Heart left ventricle (tissue), 16 donors: Measurements from ENCODE around the gene LDHA. TPM values are rescaled to one million over a fixed set of nuclear protein-coding genes. Genes with fewer than 3 reads are reported as not detected.

Experiments
- ATAC-seq, 4 donors: fragments of 200-7000 bp; cut with Tn5 transposase; one replicate each; pipeline ENCODE4 v1.9.1; 2020 to 2022; ENCODE audit warnings: moderate library complexity in 4 of 4, mild to moderate bottlenecking in 3 of 4, moderate number of reproducible peaks in 1 of 4
- DNase-seq, 5 donors: peaks; one replicate each; pipeline ENCODE4 v3.0.0-alpha.2; 2020
- H3K27ac ChIP-seq, 12 donors: fragments of 200-600 bp; sonication (generic) in 4 of 12; one replicate each; pipeline versions ENCODE4 v1.5.0 to v1.8.0; 2016 to 2022; ENCODE audit warnings: mild to moderate bottlenecking in 2 of 12
- H3K27me3 ChIP-seq, 9 donors: fragments of 200-600 bp; sonication (generic) in 2 of 9; one replicate each; pipeline versions ENCODE4 v1.5.1 to v1.8.0; 2016 to 2022; ENCODE audit warnings: mild to moderate bottlenecking in 3 of 9
- H3K36me3 ChIP-seq, 9 donors: fragments of 200-600 bp; sonication (generic) in 2 of 9; one replicate each; pipeline versions ENCODE4 v1.5.0 to v1.8.0; 2018 to 2022; ENCODE audit warnings: mild to moderate bottlenecking in 2 of 9
- H3K4me1 ChIP-seq, 12 donors: fragments of 200-600 bp; sonication (generic) in 4 of 12; one replicate each; pipeline versions ENCODE4 v1.5.0 to v1.8.0; 2016 to 2022; ENCODE audit warnings: mild to moderate bottlenecking in 3 of 12
- H3K4me3 ChIP-seq, 12 donors: fragments of 200-600 bp; sonication (generic) in 4 of 12; one replicate each; pipeline versions ENCODE4 v1.5.0 to v1.8.0; 2017 to 2022; ENCODE audit warnings: mild to moderate bottlenecking in 9 of 12, moderate library complexity in 4 of 12
- H3K9me3 ChIP-seq, 12 donors: fragments of 200-600 bp; sonication (generic) in 4 of 12; one replicate each; pipeline versions ENCODE4 v1.5.0 to v1.8.0; 2016 to 2022; ENCODE audit warnings: mild to moderate bottlenecking in 1 of 12
- POLR2A ChIP-seq, 2 donors: fragments of 450-650 bp; IDR thresholded peaks; one replicate each; pipeline ENCODE4 v1.6.1; 2017; ENCODE audit warnings: antibody characterized with exemption in 2 of 2, mild to moderate bottlenecking in 2 of 2, moderate library complexity in 2 of 2
- WGBS, 4 donors: extraction: QIAGEN DNeasy Blood & Tissue Kit in 2 of 4; methylation state at CpG; one replicate each; pipeline versions ENCODE4 v1.1.5 to v1.1.7; 2013 to 2018; 5-methylcytosine and 5-hydroxymethylcytosine counted together
- intact Hi-C, 10 donors: fragments of 100-400 bp; cut with DNase I; formaldehyde crosslinking; loops; one replicate each; pipeline versions ENCODE4 v1.11.1 to v1.14.2; 2022
- polyA plus RNA-seq, 2 donors: library from polyadenylated mRNA; stranded (reverse); fragments of 200-250 nt; gene quantifications; one replicate each; pipeline ENCODE4 v1.2.3, GENCODE V29; 2013
- total RNA-seq, 9 donors: library from RNA; depleted of rRNA in 2 of 9; stranded (reverse); fragments of >200 nt in 2 of 9; fragmentation: NEBNext Ultra II Directional in 3 of 9; extraction: Animal tissue kit (Norgen Biotek cat#: 25700) in 3 of 9; gene quantifications; one replicate each; pipeline versions ENCODE4 v1.1.0 to v1.2.4, GENCODE V29; 2016 to 2023
- TF ChIP-seq, protein P1 (sequence below), 12 donors: fragments of 200-600 bp; sonication (generic) in 4 of 12; IDR thresholded peaks; one replicate each; pipeline versions ENCODE4 v1.5.0 to v1.8.0; 2018 to 2022; ENCODE audit warnings: antibody characterized with exemption in 12 of 12, mild to moderate bottlenecking in 5 of 12
- donor health status: ischemic (EF 13 %, LVEDD 7.1; RV severe dilation, severe dysfunction).
- donor health status: healthy with polysubstance abuse.
- donor health status: DM: no; HTN: yes; CAD: no.
- donor health status: DM: no; HTN: no; CAD: no.
- donor health status: ischemic (EF 25% LVEDD 6.9; RV normal size, moderate dysfunction).
- donor health status: ischemic (EF 25% LVEDD 5.7; RV mildly dilated, moderate dysfunction).
- donor health status: healthy.
- donor health status: DM: yes; HTN: yes; CAD: no.
- donor health status: ischemic (EF 35%, LVEDD 5.7; RV mildly dilated, moderate dysfunction).
- donor health status: nonischemic (EF 11% LVEDD 7.7; RV severe dilation, severe dysfunction).
- donor health status: DM: yes; HTN: yes; CAD: no.
- donor health status: PGD.
- donor health status: ischemic (EF 29% LVEDD 5.4; RV normal size, mild dysfunction).
- donor health status: nonischemic (EF 23%, LVEDD 6.1; RV moderate dilation, normal function).

LDHA gene
- total and polyA plus RNA-seq, 11 donors, result 191 to 961 (median 322) TPM

DNA sequence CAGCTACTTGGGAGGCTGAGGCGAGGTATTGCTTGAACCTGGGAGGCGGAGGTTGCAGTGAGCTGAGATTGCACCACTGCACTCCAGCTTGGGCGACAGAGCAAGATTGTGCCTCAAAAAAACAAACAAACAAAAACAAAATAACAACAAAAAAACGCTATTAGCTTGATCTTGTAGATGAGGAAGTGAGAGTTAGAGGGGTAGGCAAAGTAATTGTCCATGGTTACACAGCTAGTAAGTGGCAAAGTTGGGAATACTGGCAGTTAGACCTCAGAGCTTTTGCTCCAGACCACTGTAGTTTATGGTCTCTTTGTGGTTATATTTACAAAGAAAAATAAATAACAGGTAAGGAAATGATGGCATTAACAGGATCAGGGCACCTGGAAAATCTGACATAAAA lies 32.9 kb downstream of the LDHA start:
- Histone ChIP-seq H3K9me3 (no peaks in the 10 kb centered on the region), H3K4me3 (no peak overlapping the region), H3K4me1 (no peaks in the 10 kb centered on the region), H3K36me3 (no peaks in the 10 kb centered on the region), H3K27me3 (peaks cover 0 to 4% (median 0%) of the 10 kb centered on the region in 9 donors), H3K27ac (no peak overlapping the region)
- ATAC-seq (no peak), DNase-seq (no peak)
- 71 to 77% (median 72%) methylated on average over 4 of the region's 4 CpGs for WGBS, 4 donors
- intact Hi-C loops, result no loop called here
- TF ChIP-seq, protein P1, sequence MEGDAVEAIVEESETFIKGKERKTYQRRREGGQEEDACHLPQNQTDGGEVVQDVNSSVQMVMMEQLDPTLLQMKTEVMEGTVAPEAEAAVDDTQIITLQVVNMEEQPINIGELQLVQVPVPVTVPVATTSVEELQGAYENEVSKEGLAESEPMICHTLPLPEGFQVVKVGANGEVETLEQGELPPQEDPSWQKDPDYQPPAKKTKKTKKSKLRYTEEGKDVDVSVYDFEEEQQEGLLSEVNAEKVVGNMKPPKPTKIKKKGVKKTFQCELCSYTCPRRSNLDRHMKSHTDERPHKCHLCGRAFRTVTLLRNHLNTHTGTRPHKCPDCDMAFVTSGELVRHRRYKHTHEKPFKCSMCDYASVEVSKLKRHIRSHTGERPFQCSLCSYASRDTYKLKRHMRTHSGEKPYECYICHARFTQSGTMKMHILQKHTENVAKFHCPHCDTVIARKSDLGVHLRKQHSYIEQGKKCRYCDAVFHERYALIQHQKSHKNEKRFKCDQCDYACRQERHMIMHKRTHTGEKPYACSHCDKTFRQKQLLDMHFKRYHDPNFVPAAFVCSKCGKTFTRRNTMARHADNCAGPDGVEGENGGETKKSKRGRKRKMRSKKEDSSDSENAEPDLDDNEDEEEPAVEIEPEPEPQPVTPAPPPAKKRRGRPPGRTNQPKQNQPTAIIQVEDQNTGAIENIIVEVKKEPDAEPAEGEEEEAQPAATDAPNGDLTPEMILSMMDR (IDR thresholded peaks at IDR 0.05), result no peak

DNA sequence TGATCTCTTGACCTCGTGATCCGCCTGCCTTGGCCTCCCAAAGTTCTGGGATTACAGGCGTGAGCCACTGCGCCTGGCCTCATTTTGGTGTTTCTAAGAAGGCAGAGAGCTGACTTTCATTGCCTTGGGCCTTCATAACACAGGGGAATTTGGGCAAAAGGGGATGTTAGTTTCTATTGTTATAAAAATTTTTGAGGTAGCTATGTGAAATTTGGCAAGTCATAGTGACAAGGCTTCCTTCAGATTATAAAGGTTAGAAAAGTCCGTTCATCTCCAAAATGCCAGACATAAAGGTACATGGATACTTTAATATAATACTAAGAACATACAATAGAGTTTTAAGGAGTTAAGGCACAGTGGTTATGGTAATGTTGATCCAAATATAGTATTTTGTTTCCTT lies 35.0 kb downstream of the LDHA start:
- no peak for ATAC-seq
- DNase-seq, result no peak
- 66 to 94% (median 87%) methylated on average over 5 of the region's 5 CpGs for WGBS, 4 donors
- Histone ChIP-seq H3K9me3 (no peaks in the 10 kb centered on the region), H3K27ac (no peak overlapping the region), H3K4me3 (no peak overlapping the region), H3K27me3 (peaks cover 0 to 4% (median 0%) of the 10 kb centered on the region in 9 donors), H3K4me1 (no peaks in the 10 kb centered on the region), H3K36me3 (no peaks in the 10 kb centered on the region)
- intact Hi-C loops, result no loop called here
- no peak for TF ChIP-seq POLR2A (IDR thresholded peaks at IDR 0.05)
- TF ChIP-seq, protein P1 (IDR thresholded peaks at IDR 0.05), result no peak

DNA sequence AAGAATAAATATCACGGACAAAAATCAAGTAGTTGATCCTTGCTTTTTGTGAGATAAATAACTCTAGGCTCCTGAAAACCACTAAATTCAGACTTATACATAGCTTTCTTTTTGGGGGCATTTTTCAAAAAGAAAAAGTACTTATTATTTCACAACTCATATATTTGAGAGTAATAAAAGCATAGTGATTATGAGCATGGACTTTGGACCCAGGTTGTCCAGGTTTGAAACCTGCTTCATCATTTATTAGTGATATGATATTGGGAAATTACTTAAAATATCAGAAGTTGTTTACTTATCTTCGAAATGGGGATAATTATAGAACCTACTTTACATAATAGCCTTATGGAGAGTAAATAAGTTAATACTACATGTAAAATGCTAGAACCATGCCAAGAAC lies 44.3 kb downstream of the LDHA start:
- H3K27ac ChIP-seq, result no peak overlapping the region
- H3K4me1 ChIP-seq, result no peaks in the 10 kb centered on the region
- H3K36me3 ChIP-seq, result no peaks in the 10 kb centered on the region
- H3K27me3 ChIP-seq, result no peaks in the 10 kb centered on the region
- WGBS, 4 donors, result 76 to 87% (median 78%) methylated on average over 2 of the region's 2 CpGs
- DNase-seq, result no peak
- TF ChIP-seq, protein P1 (IDR thresholded peaks at IDR 0.05), result no peak
- TF ChIP-seq POLR2A (IDR thresholded peaks at IDR 0.05), result no peak
- ATAC-seq, result no peak
- no peaks in the 10 kb centered on the region for H3K9me3 ChIP-seq
- H3K4me3 ChIP-seq, result no peak overlapping the region
- intact Hi-C loops, result no loop called here

DNA sequence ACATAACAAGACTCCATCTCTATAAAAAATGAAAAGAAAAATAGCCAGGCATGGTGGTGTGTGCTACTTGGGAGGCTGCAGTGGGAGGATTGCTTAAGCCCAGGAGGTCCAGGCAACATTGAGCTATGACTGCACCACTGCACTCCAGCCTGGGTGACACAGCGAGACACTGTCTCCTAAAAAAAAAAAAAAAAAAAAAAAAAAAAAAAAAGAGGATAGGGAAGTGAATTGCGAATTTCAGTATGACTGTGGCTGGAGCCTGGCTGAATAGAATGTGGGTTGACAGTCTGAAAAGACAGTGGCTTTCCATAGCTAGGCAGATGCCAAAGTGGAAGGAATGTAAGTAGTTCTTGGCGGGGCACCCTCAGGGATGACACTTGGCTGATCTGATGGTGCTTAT lies 54.9 kb downstream of the LDHA start:
- Histone ChIP-seq H3K9me3 (no peaks in the 10 kb centered on the region), H3K36me3 (no peaks in the 10 kb centered on the region), H3K4me3 (no peak overlapping the region), H3K4me1 (no peaks in the 10 kb centered on the region), H3K27ac (no peak overlapping the region), H3K27me3 (no peaks in the 10 kb centered on the region)
- ATAC-seq (no peak), DNase-seq (no peak)
- intact Hi-C loops, result no loop called here
- 85 to 96% (median 89%) methylated on average over 3 of the region's 3 CpGs for WGBS, 4 donors
- no peak for TF ChIP-seq POLR2A (IDR thresholded peaks at IDR 0.05)
- TF ChIP-seq, protein P1 (IDR thresholded peaks at IDR 0.05), result no peak
